ENCODE measurements around the gene TBC1D17.

DNA sequence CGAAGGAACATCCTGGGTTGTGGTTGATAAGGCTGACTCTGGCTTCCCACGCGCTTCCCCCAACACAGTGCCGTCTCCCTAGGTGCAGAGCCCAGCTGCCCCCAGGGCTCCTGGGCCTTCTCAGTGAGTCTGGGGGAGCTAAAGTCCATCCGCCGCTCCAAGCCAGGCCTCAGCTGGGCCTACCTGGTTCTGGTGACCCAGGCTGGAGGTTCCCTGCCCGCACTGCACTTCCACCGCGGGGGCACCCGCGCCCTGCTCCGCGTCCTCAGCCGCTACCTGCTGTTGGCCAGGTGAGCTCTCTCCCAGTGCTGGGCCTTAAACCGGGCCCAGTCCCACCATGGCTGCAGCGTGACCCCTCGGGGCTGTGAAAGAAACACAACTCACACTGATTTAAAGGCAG, 3.7 kb downstream of the TBC1D17 start:
- TF ChIP-seq, protein P1, sequence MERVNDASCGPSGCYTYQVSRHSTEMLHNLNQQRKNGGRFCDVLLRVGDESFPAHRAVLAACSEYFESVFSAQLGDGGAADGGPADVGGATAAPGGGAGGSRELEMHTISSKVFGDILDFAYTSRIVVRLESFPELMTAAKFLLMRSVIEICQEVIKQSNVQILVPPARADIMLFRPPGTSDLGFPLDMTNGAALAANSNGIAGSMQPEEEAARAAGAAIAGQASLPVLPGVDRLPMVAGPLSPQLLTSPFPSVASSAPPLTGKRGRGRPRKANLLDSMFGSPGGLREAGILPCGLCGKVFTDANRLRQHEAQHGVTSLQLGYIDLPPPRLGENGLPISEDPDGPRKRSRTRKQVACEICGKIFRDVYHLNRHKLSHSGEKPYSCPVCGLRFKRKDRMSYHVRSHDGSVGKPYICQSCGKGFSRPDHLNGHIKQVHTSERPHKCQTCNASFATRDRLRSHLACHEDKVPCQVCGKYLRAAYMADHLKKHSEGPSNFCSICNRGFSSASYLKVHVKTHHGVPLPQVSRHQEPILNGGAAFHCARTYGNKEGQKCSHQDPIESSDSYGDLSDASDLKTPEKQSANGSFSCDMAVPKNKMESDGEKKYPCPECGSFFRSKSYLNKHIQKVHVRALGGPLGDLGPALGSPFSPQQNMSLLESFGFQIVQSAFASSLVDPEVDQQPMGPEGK (CRISPR knock-in tag; IDR thresholded peaks at IDR 0.05; ENCODE audit: borderline replicate concordance) = no peak
- TF ChIP-seq, protein P2, sequence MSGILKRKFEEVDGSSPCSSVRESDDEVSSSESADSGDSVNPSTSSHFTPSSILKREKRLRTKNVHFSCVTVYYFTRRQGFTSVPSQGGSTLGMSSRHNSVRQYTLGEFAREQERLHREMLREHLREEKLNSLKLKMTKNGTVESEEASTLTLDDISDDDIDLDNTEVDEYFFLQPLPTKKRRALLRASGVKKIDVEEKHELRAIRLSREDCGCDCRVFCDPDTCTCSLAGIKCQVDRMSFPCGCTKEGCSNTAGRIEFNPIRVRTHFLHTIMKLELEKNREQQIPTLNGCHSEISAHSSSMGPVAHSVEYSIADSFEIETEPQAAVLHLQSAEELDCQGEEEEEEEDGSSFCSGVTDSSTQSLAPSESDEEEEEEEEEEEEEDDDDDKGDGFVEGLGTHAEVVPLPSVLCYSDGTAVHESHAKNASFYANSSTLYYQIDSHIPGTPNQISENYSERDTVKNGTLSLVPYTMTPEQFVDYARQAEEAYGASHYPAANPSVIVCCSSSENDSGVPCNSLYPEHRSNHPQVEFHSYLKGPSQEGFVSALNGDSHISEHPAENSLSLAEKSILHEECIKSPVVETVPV (CRISPR knock-in tag; IDR thresholded peaks at IDR 0.05) = no peak
- no peak for TF ChIP-seq ZC3H10 (CRISPR knock-in tag; IDR thresholded peaks at IDR 0.05)
- no peak for TF ChIP-seq ARNTL (CRISPR knock-in tag; IDR thresholded peaks at IDR 0.05; ENCODE audit: borderline replicate concordance, low read depth)
- TF ChIP-seq, protein P3, sequence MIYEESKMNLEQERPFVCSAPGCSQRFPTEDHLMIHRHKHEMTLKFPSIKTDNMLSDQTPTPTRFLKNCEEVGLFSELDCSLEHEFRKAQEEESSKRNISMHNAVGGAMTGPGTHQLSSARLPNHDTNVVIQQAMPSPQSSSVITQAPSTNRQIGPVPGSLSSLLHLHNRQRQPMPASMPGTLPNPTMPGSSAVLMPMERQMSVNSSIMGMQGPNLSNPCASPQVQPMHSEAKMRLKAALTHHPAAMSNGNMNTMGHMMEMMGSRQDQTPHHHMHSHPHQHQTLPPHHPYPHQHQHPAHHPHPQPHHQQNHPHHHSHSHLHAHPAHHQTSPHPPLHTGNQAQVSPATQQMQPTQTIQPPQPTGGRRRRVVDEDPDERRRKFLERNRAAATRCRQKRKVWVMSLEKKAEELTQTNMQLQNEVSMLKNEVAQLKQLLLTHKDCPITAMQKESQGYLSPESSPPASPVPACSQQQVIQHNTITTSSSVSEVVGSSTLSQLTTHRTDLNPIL (CRISPR knock-in tag; IDR thresholded peaks at IDR 0.05; ENCODE audit: low read depth) = no peak
- TF ChIP-seq ZNF8 (CRISPR knock-in tag; IDR thresholded peaks at IDR 0.05) = no peak
- TF ChIP-seq RARB (CRISPR knock-in tag; IDR thresholded peaks at IDR 0.05) = no peak
- TF ChIP-seq OSR1 (CRISPR knock-in tag; IDR thresholded peaks at IDR 0.05) = no peak
- TF ChIP-seq SNAI2 (CRISPR knock-in tag; IDR thresholded peaks at IDR 0.05) = no peak
- no peak for TF ChIP-seq ZFP30 (CRISPR knock-in tag; IDR thresholded peaks at IDR 0.05)

Measured in SK-N-SH treated with all-trans-retinoic acid at 6 μM for 48 hours (cell line).